CD4-positive, CD25-positive, alpha-beta regulatory T cell (primary cell): ENCODE data around the gene THTPA. TPM values are rescaled to one million over a fixed set of nuclear protein-coding genes. Genes with fewer than 3 reads are reported as not detected.

Source experiments
- ATAC-seq, 2 donors: fragments of 150-1000 bp; cut with Tn5 transposase; one replicate each; pipeline ENCODE4 v1.10.0; 2021; ENCODE audit warnings: low read depth in 2 of 2, moderate number of reproducible peaks in 2 of 2, moderate library complexity in 1 of 2
- DNase-seq, 3 donors: peaks; one replicate each; pipeline versions ENCODE4 v3.0.0 to v3.0.0-alpha.2; 2012 to 2022; ENCODE audit warnings: mixed read lengths in 1 of 3
- H3K27ac ChIP-seq: one replicate; pipeline ENCODE4 v1.7.0; 2013; ENCODE audit warnings: mild to moderate bottlenecking, low read length; ENCODE audit not compliant: insufficient read depth, poor library complexity, severe bottlenecking
- H3K27me3 ChIP-seq: one replicate; pipeline ENCODE4 v1.7.0; 2013; ENCODE audit warnings: low read length; ENCODE audit not compliant: control insufficient read depth, insufficient read depth
- H3K36me3 ChIP-seq: one replicate; pipeline ENCODE4 v1.7.0; 2013; ENCODE audit warnings: mild to moderate bottlenecking, low read length, moderate library complexity; ENCODE audit not compliant: control insufficient read depth, insufficient read depth
- H3K4me1 ChIP-seq: 2 replicates; pipeline ENCODE4 v1.7.0; 2013; ENCODE audit warnings: mild to moderate bottlenecking, low read length; ENCODE audit not compliant: insufficient read depth, control insufficient read depth, poor library complexity, severe bottlenecking
- H3K4me3 ChIP-seq: one replicate; pipeline ENCODE4 v1.7.0; 2013; ENCODE audit warnings: low read depth, mild to moderate bottlenecking, low read length, moderate library complexity
- H3K9me3 ChIP-seq, 2 experiments: 1 replicate in 1 of 2; 2 replicates in 1 of 2; pipeline ENCODE4 v1.7.0; 2013; ENCODE audit warnings: low read length in 2 of 2, mild to moderate bottlenecking in 1 of 2, moderate library complexity in 1 of 2; ENCODE audit not compliant: control insufficient read depth in 2 of 2
- H3K27ac Mint-ChIP-seq, 3 donors: one replicate each; pipeline ENCODE4 v1.8.0; 2020 to 2022; ENCODE audit warnings: mild to moderate bottlenecking in 3 of 3, mixed read lengths in 3 of 3, moderate library complexity in 2 of 3
- H3K27me3 Mint-ChIP-seq: one replicate; pipeline ENCODE4 v1.8.0; 2022; ENCODE audit warnings: mild to moderate bottlenecking, mixed read lengths
- H3K36me3 Mint-ChIP-seq: one replicate; pipeline ENCODE4 v1.8.0; 2020; ENCODE audit warnings: mixed read lengths
- H3K4me1 Mint-ChIP-seq, 4 donors: one replicate each; pipeline ENCODE4 v1.8.0; 2020 to 2022; ENCODE audit warnings: mixed read lengths in 4 of 4, mild to moderate bottlenecking in 1 of 4
- H3K4me3 Mint-ChIP-seq, 4 donors: one replicate each; pipeline ENCODE4 v1.8.0; 2020 to 2022; ENCODE audit warnings: mild to moderate bottlenecking in 4 of 4, mixed read lengths in 4 of 4, moderate library complexity in 3 of 4
- H3K9me3 Mint-ChIP-seq, 7 donors: one replicate each; pipeline ENCODE4 v1.8.0; 2020 to 2022; ENCODE audit warnings: mixed read lengths in 7 of 7, mild to moderate bottlenecking in 3 of 7, moderate library complexity in 2 of 7
- polyA plus RNA-seq, 4 donors: library from polyadenylated mRNA; unstranded; fragments of 300-500 nt; fragmentation: Illumina TruSeq; gene quantifications; one replicate each; pipeline ENCODE4 v1.2.3, GENCODE V29; 2021
- total RNA-seq: library from RNA; stranded (reverse); gene quantifications from one replicate; pipeline ENCODE4 v1.2.3, GENCODE V29; 2022

THTPA gene
- total and polyA plus RNA-seq, 5 donors from 2014 or later: 7.5 to 14.6 (median 11.0) TPM

DNA sequence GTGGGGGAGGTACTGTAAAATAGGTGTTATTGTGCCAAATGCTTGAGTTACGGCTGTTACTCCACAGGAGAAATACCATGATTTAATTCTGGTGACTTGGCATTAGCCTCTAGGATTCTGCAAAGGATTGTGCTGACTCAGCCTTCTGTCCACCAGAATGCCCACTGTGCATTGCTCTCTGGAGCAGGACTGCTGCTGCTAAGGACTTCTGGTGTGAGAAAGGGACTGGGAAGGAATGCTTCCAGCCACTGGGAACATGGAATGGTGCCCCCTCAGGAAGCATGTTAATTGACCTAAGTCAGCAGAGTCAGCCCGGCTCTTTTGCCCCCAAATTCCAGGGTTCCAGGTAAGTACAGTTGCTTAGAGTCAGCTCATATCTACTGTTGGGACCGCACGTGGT, 37.4 kb upstream of the THTPA start:
- no peak overlapping the region for H3K4me3 Mint-ChIP-seq
- H3K9me3 Mint-ChIP-seq: no peaks in the 10 kb centered on the region
- Histone ChIP-seq H3K27ac (no peak overlapping the region), H3K4me1 (no peaks in the 10 kb centered on the region), H3K27me3 (no peaks in the 10 kb centered on the region), H3K4me3 (no peak overlapping the region), H3K9me3 (no peaks in the 10 kb centered on the region), H3K36me3 (no peaks in the 10 kb centered on the region)
- DNase-seq (no peak), ATAC-seq (no peak)
- no peaks in the 10 kb centered on the region for H3K27me3 Mint-ChIP-seq
- no peak overlapping the region for H3K27ac Mint-ChIP-seq
- H3K36me3 Mint-ChIP-seq: peaks cover 8% of the 10 kb centered on the region
- H3K4me1 Mint-ChIP-seq: no peaks in the 10 kb centered on the region

DNA sequence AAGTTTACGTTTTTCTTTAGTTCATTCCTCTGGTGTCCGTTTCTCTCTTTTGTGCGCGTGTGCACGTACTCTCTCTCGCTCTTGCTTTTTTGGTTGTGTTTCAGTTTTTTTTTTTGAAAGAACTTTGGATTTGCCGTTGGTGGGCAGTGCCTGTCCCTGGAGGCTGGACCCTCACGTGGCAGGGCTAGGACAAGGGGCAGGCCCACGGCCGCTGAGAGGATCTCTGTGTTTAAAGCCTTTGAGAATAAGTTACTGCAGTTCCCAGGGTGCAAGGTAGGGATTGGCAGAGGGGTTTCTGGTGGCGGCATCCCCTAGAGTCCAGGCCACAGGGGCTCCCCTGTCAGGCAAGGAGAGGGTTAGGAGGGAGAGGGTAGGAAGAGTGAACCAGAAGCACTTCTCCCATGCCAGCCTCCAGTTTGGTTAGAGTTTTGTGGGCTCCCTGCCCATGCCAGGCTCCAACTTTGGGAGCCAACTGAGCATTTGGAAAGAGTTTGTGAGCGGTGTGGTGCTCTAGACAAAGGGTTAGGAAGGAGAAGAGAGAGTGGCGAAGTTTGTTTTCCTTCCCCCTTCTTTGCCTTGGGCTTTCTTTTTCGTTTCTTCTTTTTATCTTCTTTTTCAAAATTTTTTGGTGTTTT, 35.1 kb upstream of the THTPA start:
- peak overlapping the region in 1 of 3 donors; percentile 11 for H3K27ac Mint-ChIP-seq
- Histone ChIP-seq H3K9me3 (no peaks in the 10 kb centered on the region), H3K27ac (no peak overlapping the region), H3K36me3 (no peaks in the 10 kb centered on the region), H3K4me3 (no peak overlapping the region), H3K27me3 (no peaks in the 10 kb centered on the region), H3K4me1 (no peaks in the 10 kb centered on the region)
- H3K4me3 Mint-ChIP-seq: peak overlapping the region in 1 of 4 donors; percentile 10
- H3K27me3 Mint-ChIP-seq: no peaks in the 10 kb centered on the region
- H3K36me3 Mint-ChIP-seq: peaks cover 5% of the 10 kb centered on the region
- no peaks in the 10 kb centered on the region for H3K9me3 Mint-ChIP-seq
- H3K4me1 Mint-ChIP-seq: no peaks in the 10 kb centered on the region
- DNase-seq (no peak), ATAC-seq (no peak)

DNA sequence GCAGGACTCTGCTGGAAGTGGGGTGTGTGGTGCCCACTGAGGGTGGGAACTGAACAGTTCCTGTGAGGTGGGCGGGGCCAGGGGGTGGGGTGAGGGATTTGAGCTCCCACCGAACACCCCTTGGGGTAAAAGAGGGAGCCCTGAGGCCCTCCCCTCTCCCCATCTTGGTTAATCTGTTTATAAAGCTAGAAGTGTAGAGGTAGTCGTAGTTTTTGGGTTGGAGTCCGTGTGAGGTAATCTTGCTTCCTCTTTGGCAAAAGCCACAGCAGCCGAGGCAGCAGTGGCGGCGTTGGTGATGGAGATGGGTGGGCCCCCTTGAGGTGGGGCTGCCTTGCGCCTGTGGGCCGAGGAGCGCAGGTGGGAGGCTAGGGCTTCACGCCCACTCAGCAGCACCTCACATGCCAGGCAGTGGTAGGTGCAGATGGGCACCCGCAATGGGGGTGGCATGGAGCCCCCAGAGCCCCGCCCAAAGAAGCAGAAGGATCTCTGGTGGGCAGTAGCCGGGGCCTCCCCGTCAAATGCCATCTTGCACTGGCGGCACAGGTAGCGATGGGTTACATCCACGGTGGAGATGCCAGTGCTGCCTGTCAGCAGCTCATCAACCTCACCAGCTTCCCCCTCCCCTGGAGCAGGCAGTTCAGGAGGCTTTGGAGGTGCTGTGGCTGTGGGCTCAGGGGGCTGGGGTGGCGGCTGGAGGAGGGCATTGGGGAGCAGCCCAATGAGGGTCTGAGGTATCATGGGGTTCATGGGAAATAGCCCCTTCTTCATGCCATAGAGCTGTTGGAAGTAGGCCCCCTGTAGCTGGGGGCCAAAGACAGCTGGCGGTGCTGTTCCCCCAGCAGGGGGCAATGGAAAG, 34.1 kb upstream of the THTPA start:
- no peak overlapping the region for H3K4me3 Mint-ChIP-seq
- H3K4me3 ChIP-seq: no peak overlapping the region
- no peaks in the 10 kb centered on the region for H3K9me3 ChIP-seq
- no peaks in the 10 kb centered on the region for H3K36me3 ChIP-seq
- no peaks in the 10 kb centered on the region for H3K4me1 Mint-ChIP-seq
- peak overlapping the region in 1 of 3 donors; percentile 14 for H3K27ac Mint-ChIP-seq
- peaks cover 5% of the 10 kb centered on the region for H3K36me3 Mint-ChIP-seq
- H3K27me3 ChIP-seq: no peaks in the 10 kb centered on the region
- no peaks in the 10 kb centered on the region for H3K4me1 ChIP-seq
- no peaks in the 10 kb centered on the region for H3K27me3 Mint-ChIP-seq
- no peaks in the 10 kb centered on the region for H3K9me3 Mint-ChIP-seq
- no peak for DNase-seq
- H3K27ac ChIP-seq: no peak overlapping the region
- no peak for ATAC-seq

DNA sequence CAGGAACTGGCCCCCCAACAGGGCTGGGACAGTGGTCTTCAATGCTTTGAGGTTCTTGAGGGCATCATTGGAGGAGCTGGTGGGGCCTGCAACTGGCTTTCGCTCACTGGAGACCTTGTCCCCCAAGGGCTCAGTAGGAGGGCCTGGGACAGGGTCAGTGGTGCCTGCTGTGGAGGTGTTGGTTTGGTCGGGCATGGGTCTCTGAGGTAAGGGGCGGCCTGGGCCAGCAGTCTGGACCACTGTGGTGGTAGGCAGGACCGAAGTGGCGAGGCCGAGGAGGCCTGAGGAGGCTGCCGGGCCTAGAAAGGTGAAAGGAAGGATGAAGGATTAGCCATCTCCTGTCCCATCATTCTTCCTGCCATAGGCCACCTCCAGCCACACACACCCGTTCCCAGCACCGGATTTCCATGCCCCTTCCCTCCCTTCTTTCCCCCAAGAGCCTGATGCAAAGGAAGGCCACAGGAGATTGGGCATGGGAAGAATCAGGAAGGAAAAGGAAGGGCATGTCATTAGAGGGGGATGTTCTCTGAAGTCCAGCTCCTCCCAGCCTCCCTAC, 33.4 kb upstream of the THTPA start:
- H3K36me3 Mint-ChIP-seq: peaks cover 5% of the 10 kb centered on the region
- H3K27me3 Mint-ChIP-seq: no peaks in the 10 kb centered on the region
- Histone ChIP-seq H3K4me3 (no peak overlapping the region), H3K4me1 (no peaks in the 10 kb centered on the region), H3K9me3 (no peaks in the 10 kb centered on the region), H3K36me3 (no peaks in the 10 kb centered on the region), H3K27ac (no peak overlapping the region), H3K27me3 (no peaks in the 10 kb centered on the region)
- no peak overlapping the region for H3K27ac Mint-ChIP-seq
- no peak overlapping the region for H3K4me3 Mint-ChIP-seq
- ATAC-seq (no peak), DNase-seq (no peak)
- no peaks in the 10 kb centered on the region for H3K4me1 Mint-ChIP-seq
- no peaks in the 10 kb centered on the region for H3K9me3 Mint-ChIP-seq

DNA sequence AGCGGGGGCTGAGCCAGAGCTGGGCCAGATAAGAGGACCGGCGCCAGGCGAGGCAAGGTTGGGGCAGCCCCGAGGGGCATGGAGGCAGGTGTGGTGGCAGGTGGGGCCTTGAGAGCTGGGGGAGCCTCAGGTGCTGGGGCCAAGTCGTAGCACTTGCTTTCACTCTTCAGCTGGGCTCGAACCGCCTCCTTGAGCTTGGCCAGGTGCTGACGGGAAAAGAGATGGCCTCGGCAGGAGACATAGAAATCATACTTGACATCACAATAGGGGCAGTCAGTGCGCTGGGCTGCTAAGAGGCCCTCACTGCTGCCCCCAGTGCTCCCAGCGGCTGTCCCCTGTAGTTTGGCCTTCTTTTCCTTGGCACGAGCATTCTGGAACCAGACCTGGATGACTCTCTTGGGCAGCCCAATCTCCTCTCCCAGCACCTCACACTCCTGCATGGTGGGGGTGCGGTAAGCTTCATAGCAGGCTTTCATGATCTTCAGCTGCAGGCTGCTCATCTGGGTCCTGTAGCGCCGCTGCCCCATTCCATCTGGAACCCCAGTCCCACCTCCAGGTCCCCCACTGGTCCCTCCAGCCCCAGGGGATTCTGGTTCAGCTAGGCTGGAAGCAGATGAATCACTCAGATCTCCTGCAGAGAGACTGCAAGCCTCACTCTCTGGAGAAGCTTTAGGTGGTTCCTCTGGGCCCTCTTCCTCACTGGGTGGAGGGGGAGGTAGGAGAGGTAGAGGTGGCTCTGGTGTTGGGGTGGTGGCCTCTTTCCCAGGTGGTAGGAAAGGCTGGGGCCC, 32.6 kb upstream of the THTPA start:
- no peak overlapping the region for H3K4me3 ChIP-seq
- Mint-ChIP-seq H3K4me3 (no peak overlapping the region), H3K9me3 (no peaks in the 10 kb centered on the region), H3K4me1 (no peaks in the 10 kb centered on the region), H3K36me3 (peaks cover 5% of the 10 kb centered on the region), H3K27me3 (no peaks in the 10 kb centered on the region), H3K27ac (no peak overlapping the region)
- no peaks in the 10 kb centered on the region for H3K9me3 ChIP-seq
- no peaks in the 10 kb centered on the region for H3K36me3 ChIP-seq
- DNase-seq (no peak), ATAC-seq (no peak)
- no peak overlapping the region for H3K27ac ChIP-seq
- H3K4me1 ChIP-seq: no peaks in the 10 kb centered on the region
- no peaks in the 10 kb centered on the region for H3K27me3 ChIP-seq

DNA sequence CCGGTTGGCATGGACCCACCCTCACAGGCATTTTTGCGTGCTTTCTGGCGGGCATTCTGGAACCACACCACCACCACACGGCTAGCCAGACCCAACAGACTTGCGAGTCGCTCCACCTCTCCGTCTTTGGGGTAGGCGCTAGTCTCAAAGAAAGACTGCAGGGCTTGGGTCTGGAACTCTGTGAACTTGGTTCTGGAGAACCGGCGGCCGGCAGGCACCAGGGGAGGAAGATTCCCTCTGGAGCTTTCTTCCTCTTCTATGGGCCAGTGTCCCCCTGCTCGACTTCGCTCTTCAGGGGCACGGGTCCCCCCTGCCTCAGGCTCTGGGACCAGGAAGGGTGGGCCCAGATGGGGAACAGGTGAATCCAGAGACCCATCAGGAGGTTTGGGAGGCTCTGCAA, 31.1 kb upstream of the THTPA start:
- no peak for ATAC-seq
- H3K4me3 Mint-ChIP-seq: no peak overlapping the region
- no peak overlapping the region for H3K4me3 ChIP-seq

DNA sequence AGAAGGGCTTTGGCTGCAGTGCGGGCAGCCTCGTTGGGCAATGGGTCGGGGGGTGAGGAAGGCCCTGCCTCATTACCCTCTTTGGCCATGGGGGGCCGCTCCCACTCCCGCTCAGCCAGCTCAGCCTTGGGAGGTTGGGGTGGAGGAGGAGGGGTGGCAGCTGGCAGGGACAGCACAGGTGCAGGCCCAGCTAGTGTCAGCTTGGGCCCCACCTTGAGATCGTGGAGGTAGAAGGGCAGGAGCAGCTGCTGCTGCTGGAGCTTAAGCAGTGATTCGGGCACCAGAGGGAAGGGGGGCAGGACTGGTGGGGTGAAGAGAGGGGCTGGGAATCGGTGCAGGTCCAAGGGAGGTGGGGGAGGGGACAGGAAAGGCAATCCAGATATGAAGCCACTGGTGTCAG, 30.5 kb upstream of the THTPA start:
- Mint-ChIP-seq H3K27me3 (no peaks in the 10 kb centered on the region), H3K36me3 (no peaks in the 10 kb centered on the region), H3K27ac (no peak overlapping the region), H3K4me3 (no peak overlapping the region), H3K4me1 (peaks cover 0 to 2% (median 0%) of the 10 kb centered on the region in 4 donors), H3K9me3 (no peaks in the 10 kb centered on the region)
- DNase-seq: no peak
- Histone ChIP-seq H3K36me3 (no peaks in the 10 kb centered on the region), H3K4me3 (no peak overlapping the region), H3K27me3 (no peaks in the 10 kb centered on the region), H3K9me3 (no peaks in the 10 kb centered on the region), H3K27ac (no peak overlapping the region), H3K4me1 (no peaks in the 10 kb centered on the region)
- no peak for ATAC-seq

More for the DNA sequence above, 31.1 kb upstream of the THTPA start:
- no peaks in the 10 kb centered on the region for H3K4me1 Mint-ChIP-seq
- no peak overlapping the region for H3K27ac ChIP-seq
- H3K9me3 ChIP-seq: no peaks in the 10 kb centered on the region
- no peaks in the 10 kb centered on the region for H3K9me3 Mint-ChIP-seq
- no peak for DNase-seq
- H3K36me3 Mint-ChIP-seq: no peaks in the 10 kb centered on the region
- no peaks in the 10 kb centered on the region for H3K4me1 ChIP-seq
- no peaks in the 10 kb centered on the region for H3K36me3 ChIP-seq
- H3K27me3 ChIP-seq: no peaks in the 10 kb centered on the region
- no peaks in the 10 kb centered on the region for H3K27me3 Mint-ChIP-seq
- no peak overlapping the region for H3K27ac Mint-ChIP-seq
